Naive thymus-derived CD8-positive, alpha-beta T cell (primary cell): ENCODE results near the gene LHFPL6. TPM values are rescaled to one million over a fixed set of nuclear protein-coding genes. Genes with fewer than 3 reads are reported as not detected.

Experiments used
- ATAC-seq, 2 donors: fragments of 150-1000 bp; cut with Tn5 transposase in 1 of 2; sonication (Bioruptor Pico), chemical (Tn5 transposase) in 1 of 2; 1 replicate in 1 of 2; 2 replicates in 1 of 2; pipeline ENCODE4 v1.10.0; 2021; ENCODE audit warnings: mild to moderate bottlenecking in 2 of 2, moderate library complexity in 2 of 2
- POLR2A ChIA-PET: fragments of 350-600 bp; sonication (Branson Sonifier 250); formaldehyde crosslinking; loops from one replicate; lab custom pipeline; 2021; ENCODE audit warnings: antibody characterized with exemption; lab: Charles Lee
- DNase-seq, 10 donors: peaks; one replicate each; pipeline versions ENCODE4 v3.0.0 to v3.0.0-alpha.2; 2020 to 2022
- H3K27ac Mint-ChIP-seq, 10 donors: one replicate each; pipeline ENCODE4 v1.8.0; 2020 to 2022; ENCODE audit warnings: mild to moderate bottlenecking in 10 of 10, mixed read lengths in 10 of 10, moderate library complexity in 4 of 10, inconsistent platforms in 1 of 10
- H3K27me3 Mint-ChIP-seq, 5 donors: one replicate each; pipeline ENCODE4 v1.8.0; 2021 to 2022; ENCODE audit warnings: mixed read lengths in 5 of 5
- H3K36me3 Mint-ChIP-seq, 3 donors: one replicate each; pipeline ENCODE4 v1.8.0; 2020 to 2022; ENCODE audit warnings: mixed read lengths in 3 of 3, mild to moderate bottlenecking in 2 of 3, inconsistent platforms in 1 of 3
- H3K4me1 Mint-ChIP-seq, 4 donors: one replicate each; pipeline ENCODE4 v1.8.0; 2021 to 2022; ENCODE audit warnings: mixed read lengths in 4 of 4
- H3K4me3 Mint-ChIP-seq, 10 donors: one replicate each; pipeline ENCODE4 v1.8.0; 2020 to 2022; ENCODE audit warnings: mild to moderate bottlenecking in 10 of 10, mixed read lengths in 10 of 10, moderate library complexity in 6 of 10, inconsistent platforms in 1 of 10
- H3K9me3 Mint-ChIP-seq, 9 donors: one replicate each; pipeline ENCODE4 v1.8.0; 2020 to 2022; ENCODE audit warnings: mixed read lengths in 9 of 9, mild to moderate bottlenecking in 3 of 9, inconsistent platforms in 1 of 9, moderate library complexity in 1 of 9
- polyA plus RNA-seq, 3 donors: library from polyadenylated mRNA; unstranded; fragments of 300-500 nt; fragmentation: Illumina TruSeq; gene quantifications; one replicate each; pipeline ENCODE4 v1.2.3, GENCODE V29; 2021
- total RNA-seq, 8 experiments: library from RNA in 2 of 8; stranded (reverse) in 2 of 8; gene quantifications; one replicate each; pipeline ENCODE4 v1.2.3 and lab custom pipeline; 2021 to 2026

The LHFPL6 gene
- total and polyA plus RNA-seq, 5 experiments from 2014 or later: not detected

- no peak for ATAC-seq
- no peak for DNase-seq
- Mint-ChIP-seq H3K9me3 (no peaks in the 10 kb centered on the region), H3K27ac (no peak overlapping the region), H3K36me3 (no peaks in the 10 kb centered on the region), H3K27me3 (peaks cover 4 to 23% (median 7%) of the 10 kb centered on the region in 5 donors), H3K4me3 (no peak overlapping the region), H3K4me1 (no peaks in the 10 kb centered on the region)
- POLR2A ChIA-PET: no interaction called here
These were observed 81.3 kb downstream of the LHFPL6 start for GRCh38 chr13:39521701-39522100.

DNA sequence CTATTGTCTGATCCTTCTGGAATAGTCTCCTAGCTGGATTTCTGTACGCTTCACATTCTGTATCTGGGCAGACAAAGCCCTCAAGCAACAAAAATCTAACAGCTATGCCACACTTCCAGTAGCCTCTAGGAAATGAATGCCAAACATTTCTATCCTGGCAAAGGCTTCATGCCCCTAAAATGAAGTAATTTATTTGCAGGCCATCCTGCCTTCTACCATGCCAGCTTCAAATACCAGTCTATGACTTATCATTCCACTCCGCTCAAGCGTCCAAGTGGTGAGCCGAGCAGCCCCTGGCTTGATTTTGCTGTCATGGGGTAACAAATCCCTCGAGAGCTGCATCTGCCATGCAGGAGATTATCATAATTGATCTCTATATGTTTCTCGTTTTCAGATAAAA is 86.9 kb downstream of the LHFPL6 start:
- POLR2A ChIA-PET: no interaction called here
- H3K27ac Mint-ChIP-seq: no peak overlapping the region
- H3K4me1 Mint-ChIP-seq: no peaks in the 10 kb centered on the region
- no peaks in the 10 kb centered on the region for H3K9me3 Mint-ChIP-seq
- ATAC-seq (no peak), DNase-seq (no peak)
- peaks cover 2 to 15% (median 5%) of the 10 kb centered on the region in 5 donors for H3K27me3 Mint-ChIP-seq
- no peaks in the 10 kb centered on the region for H3K36me3 Mint-ChIP-seq
- no peak overlapping the region for H3K4me3 Mint-ChIP-seq

DNA sequence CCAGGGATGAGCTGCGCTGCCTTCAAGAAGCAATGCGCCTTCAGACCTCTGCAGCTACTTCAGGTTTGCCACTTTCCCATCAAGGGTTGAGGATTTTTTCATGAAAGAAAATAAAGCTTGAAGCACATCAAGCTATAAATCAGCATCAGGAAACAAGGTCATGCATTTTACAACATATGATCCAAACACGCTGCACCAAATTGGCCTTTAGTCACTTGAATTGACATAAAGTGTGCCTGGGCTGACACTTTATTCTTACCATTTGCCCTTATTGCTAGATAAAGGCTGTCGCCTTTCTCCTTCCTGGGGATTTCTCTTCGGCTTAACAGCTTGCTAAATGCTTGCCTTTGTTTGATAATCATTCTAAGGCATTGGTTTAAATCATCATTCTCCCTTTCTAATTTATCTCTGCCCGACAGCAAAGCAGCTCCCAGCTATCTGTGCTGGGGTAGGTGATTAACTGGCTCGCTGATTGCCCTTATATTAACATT is 87.7 kb downstream of the LHFPL6 start:
- no peak overlapping the region for H3K27ac Mint-ChIP-seq

DNA sequence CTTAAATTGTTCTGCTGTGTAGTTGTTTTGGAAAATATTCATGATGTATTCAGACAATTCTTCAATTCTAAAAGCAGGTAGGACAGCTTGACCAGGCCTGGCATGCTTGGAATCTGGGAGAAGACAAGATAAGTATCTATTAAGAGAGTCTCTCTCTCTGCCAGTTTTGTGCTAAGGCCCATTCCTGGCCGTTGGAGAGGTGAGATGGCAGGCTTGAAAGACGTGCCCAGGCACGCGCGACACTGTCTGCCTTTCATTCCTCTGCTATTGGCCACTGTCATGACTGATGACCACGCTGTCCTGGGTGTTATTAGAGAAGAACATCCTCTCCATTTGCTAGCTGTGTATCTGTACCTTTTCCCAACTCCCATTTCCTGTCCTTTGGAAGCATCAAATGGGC is 90.3 kb downstream of the LHFPL6 start:
- Mint-ChIP-seq H3K4me3 (no peak overlapping the region), H3K4me1 (no peaks in the 10 kb centered on the region), H3K27ac (no peak overlapping the region), H3K27me3 (peaks cover 3 to 22% (median 6%) of the 10 kb centered on the region in 5 donors), H3K36me3 (no peaks in the 10 kb centered on the region), H3K9me3 (no peaks in the 10 kb centered on the region)
- no peak for ATAC-seq
- POLR2A ChIA-PET: no interaction called here
- no peak for DNase-seq

More for the DNA sequence above, 87.7 kb downstream of the LHFPL6 start:
- Mint-ChIP-seq H3K4me1 (no peaks in the 10 kb centered on the region), H3K36me3 (no peaks in the 10 kb centered on the region), H3K9me3 (no peaks in the 10 kb centered on the region), H3K27me3 (peaks cover 3 to 15% (median 6%) of the 10 kb centered on the region in 5 donors), H3K4me3 (no peak overlapping the region)
- ATAC-seq (no peak), DNase-seq (no peak)
- POLR2A ChIA-PET: no interaction called here

- no peaks in the 10 kb centered on the region for H3K4me1 Mint-ChIP-seq
- DNase-seq (no peak), ATAC-seq (no peak)
- POLR2A ChIA-PET: no interaction called here
- H3K9me3 Mint-ChIP-seq: no peaks in the 10 kb centered on the region
- H3K36me3 Mint-ChIP-seq: no peaks in the 10 kb centered on the region
- H3K27me3 Mint-ChIP-seq: peaks cover 3 to 22% (median 6%) of the 10 kb centered on the region in 5 donors
- H3K27ac Mint-ChIP-seq: no peak overlapping the region
- H3K4me3 Mint-ChIP-seq: no peak overlapping the region
These were observed 92.7 kb downstream of the LHFPL6 start for GRCh38 chr13:39510316-39510695.

GRCh38 chr13:39509616-39510315 is 93.2 kb downstream of the LHFPL6 start:
- Mint-ChIP-seq H3K4me1 (no peaks in the 10 kb centered on the region), H3K27ac (no peak overlapping the region), H3K9me3 (no peaks in the 10 kb centered on the region), H3K36me3 (no peaks in the 10 kb centered on the region), H3K4me3 (no peak overlapping the region), H3K27me3 (peaks cover 3 to 28% (median 6%) of the 10 kb centered on the region in 5 donors)
- no peak for ATAC-seq
- POLR2A ChIA-PET: no interaction called here
- no peak for DNase-seq

GRCh38 chr13:39506559-39507390 is 96.2 kb downstream of the LHFPL6 start:
- peaks cover 0 to 19% (median 4%) of the 10 kb centered on the region in 5 donors for H3K27me3 Mint-ChIP-seq
- no peak for ATAC-seq
- H3K9me3 Mint-ChIP-seq: no peaks in the 10 kb centered on the region
- POLR2A ChIA-PET: no interaction called here
- no peak overlapping the region for H3K27ac Mint-ChIP-seq
- DNase-seq: no peak
- no peak overlapping the region for H3K4me3 Mint-ChIP-seq
- H3K4me1 Mint-ChIP-seq: no peaks in the 10 kb centered on the region
- H3K36me3 Mint-ChIP-seq: no peaks in the 10 kb centered on the region

DNA sequence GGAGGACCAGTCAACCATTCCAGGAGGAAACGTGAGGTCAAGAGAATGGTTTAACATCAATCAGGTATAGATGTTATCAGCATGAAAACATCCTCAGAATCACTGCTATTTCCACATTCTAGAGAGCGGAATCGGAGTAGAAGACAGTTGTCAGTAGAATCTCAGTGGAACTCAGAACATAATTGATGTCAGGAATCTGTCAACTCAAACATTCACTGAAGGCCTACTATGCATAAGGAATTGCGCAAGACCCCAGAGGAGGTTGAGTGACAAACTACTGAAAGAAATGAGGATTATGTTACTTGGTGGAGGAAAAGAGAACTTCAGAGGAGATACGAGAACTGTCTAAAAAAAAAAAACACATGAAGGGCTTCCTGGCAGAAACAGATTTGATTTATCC is 97.8 kb downstream of the LHFPL6 start:
- POLR2A ChIA-PET: no interaction called here
- Mint-ChIP-seq H3K36me3 (no peaks in the 10 kb centered on the region), H3K27me3 (peaks cover 0 to 17% (median 1%) of the 10 kb centered on the region in 5 donors), H3K4me1 (no peaks in the 10 kb centered on the region), H3K9me3 (no peaks in the 10 kb centered on the region), H3K27ac (no peak overlapping the region), H3K4me3 (no peak overlapping the region)
- ATAC-seq: no peak
- DNase-seq: no peak

GRCh38 chr13:39503048-39503447 is 99.9 kb downstream of the LHFPL6 start:
- POLR2A ChIA-PET: no interaction called here
- DNase-seq (no peak), ATAC-seq (no peak)
- Mint-ChIP-seq H3K27me3 (peaks cover 0 to 9% (median 2%) of the 10 kb centered on the region in 5 donors), H3K27ac (peak overlapping the region in 1 of 10 donors; percentile 57), H3K36me3 (no peaks in the 10 kb centered on the region), H3K4me3 (no peak overlapping the region), H3K9me3 (no peaks in the 10 kb centered on the region), H3K4me1 (no peaks in the 10 kb centered on the region)

GRCh38 chr13:39501702-39502324 is 101.2 kb downstream of the LHFPL6 start:
- DNase-seq (no peak), ATAC-seq (no peak)
- Mint-ChIP-seq H3K27me3 (peaks cover 0 to 9% (median 2%) of the 10 kb centered on the region in 5 donors), H3K9me3 (no peaks in the 10 kb centered on the region), H3K4me1 (no peaks in the 10 kb centered on the region), H3K36me3 (no peaks in the 10 kb centered on the region), H3K27ac (no peak overlapping the region), H3K4me3 (no peak overlapping the region)
- POLR2A ChIA-PET: no interaction called here

- H3K27ac Mint-ChIP-seq: no peak overlapping the region
- no peak for DNase-seq
These were observed 103.4 kb downstream of the LHFPL6 start for GRCh38 chr13:39499604-39500003.

GRCh38 chr13:39498471-39499114 is 104.4 kb downstream of the LHFPL6 start:
- Mint-ChIP-seq H3K4me1 (no peaks in the 10 kb centered on the region), H3K9me3 (no peaks in the 10 kb centered on the region), H3K36me3 (no peaks in the 10 kb centered on the region), H3K27me3 (peaks cover 0 to 17% (median 7%) of the 10 kb centered on the region in 5 donors), H3K27ac (no peak overlapping the region), H3K4me3 (no peak overlapping the region)
- POLR2A ChIA-PET: no interaction called here
- DNase-seq: no peak
- ATAC-seq: no peak

More at GRCh38 chr13:39499604-39500003, 103.4 kb downstream of the LHFPL6 start:
- Mint-ChIP-seq H3K4me3 (no peak overlapping the region), H3K9me3 (no peaks in the 10 kb centered on the region), H3K4me1 (no peaks in the 10 kb centered on the region), H3K27me3 (peaks cover 0 to 19% (median 7%) of the 10 kb centered on the region in 5 donors), H3K36me3 (no peaks in the 10 kb centered on the region)
- ATAC-seq: no peak
- POLR2A ChIA-PET: no interaction called here
